Heart right ventricle (tissue), 16 donors: Measurements from ENCODE around the gene ST6GALNAC5. TPM values are rescaled to one million over a fixed set of nuclear protein-coding genes. Genes with fewer than 3 reads are reported as not detected.

Source experiments
- ATAC-seq, 8 donors: fragments of 200-7000 bp; cut with Tn5 transposase; one replicate each; pipeline ENCODE4 v1.9.1; 2020; ENCODE audit warnings: mild to moderate bottlenecking in 8 of 8, moderate library complexity in 8 of 8, moderate number of reproducible peaks in 1 of 8
- DNase-seq, 2 donors: peaks; one replicate each; pipeline ENCODE4 v3.0.0-alpha.2; 2020
- H3K27ac ChIP-seq, 10 donors: fragments of 200-600 bp; sonication (generic) in 2 of 10; one replicate each; pipeline versions ENCODE4 v1.5.0 to v1.8.0; 2020 to 2022; ENCODE audit warnings: mild to moderate bottlenecking in 3 of 10
- H3K27me3 ChIP-seq, 7 donors: fragments of 200-600 bp; one replicate each; pipeline ENCODE4 v1.8.0; 2021 to 2022; ENCODE audit warnings: mild to moderate bottlenecking in 2 of 7
- H3K36me3 ChIP-seq, 9 donors: fragments of 200-600 bp; sonication (generic) in 1 of 9; one replicate each; pipeline versions ENCODE4 v1.5.0 to v1.8.0; 2020 to 2022; ENCODE audit warnings: mild to moderate bottlenecking in 2 of 9
- H3K4me1 ChIP-seq, 9 donors: fragments of 200-600 bp; sonication (generic) in 1 of 9; one replicate each; pipeline versions ENCODE4 v1.5.0 to v1.8.0; 2020 to 2022; ENCODE audit warnings: mild to moderate bottlenecking in 4 of 9
- H3K4me3 ChIP-seq, 10 donors: fragments of 200-600 bp; sonication (generic) in 2 of 10; one replicate each; pipeline versions ENCODE4 v1.5.0 to v1.8.0; 2020 to 2022; ENCODE audit warnings: mild to moderate bottlenecking in 7 of 10, moderate library complexity in 2 of 10
- H3K9me3 ChIP-seq, 11 donors: fragments of 200-600 bp in 10 of 11; sonication (generic) in 2 of 11; one replicate each; pipeline versions ENCODE4 v1.5.0 to v1.8.0; 2013 to 2022; ENCODE audit warnings: mild to moderate bottlenecking in 2 of 11, control low read depth in 1 of 11, moderate library complexity in 1 of 11
- WGBS, 2 donors: extraction: QIAGEN DNeasy Blood & Tissue Kit; methylation state at CpG; one replicate each; pipeline ENCODE4 v1.1.7; 2013; ENCODE audit warnings: inconsistent platforms in 1 of 2; 5-methylcytosine and 5-hydroxymethylcytosine counted together
- intact Hi-C, 10 donors: fragments of 100-400 bp; cut with DNase I; formaldehyde crosslinking; loops; one replicate each; pipeline versions ENCODE4 v1.11.1 to v1.14.2; 2022
- polyA plus RNA-seq, 2 donors: library from polyadenylated mRNA; stranded (reverse); fragments of 200-250 nt; gene quantifications; one replicate each; pipeline ENCODE4 v1.2.3, GENCODE V29; 2013
- total RNA-seq, 10 donors: library from RNA; stranded (reverse); fragmentation: NEBNext Ultra II Directional in 3 of 10; extraction: Animal tissue kit (Norgen Biotek cat#: 25700) in 3 of 10; gene quantifications; one replicate each; pipeline versions ENCODE4 v1.2.1 to v1.2.4, GENCODE V29; 2021 to 2023
- TF ChIP-seq, protein P1 (sequence below), 9 donors: fragments of 200-600 bp; sonication (generic) in 2 of 9; IDR thresholded peaks; one replicate each; pipeline versions ENCODE4 v1.5.0 to v1.8.0; 2021 to 2022; ENCODE audit warnings: antibody characterized with exemption in 9 of 9, mild to moderate bottlenecking in 5 of 9, moderate library complexity in 1 of 9
- donor health status: Arrhythmogenic right ventricular cardiomyopathy.
- donor health status: ischemic (EF 13 %, LVEDD 7.1; RV severe dilation, severe dysfunction).
- donor health status: healthy with polysubstance abuse.
- donor health status: DM: no; HTN: yes; CAD: no.
- donor health status: DM: no; HTN: no; CAD: no.
- donor health status: ischemic (EF 25% LVEDD 6.9; RV normal size, moderate dysfunction).
- donor health status: ischemic (EF 25% LVEDD 5.7; RV mildly dilated, moderate dysfunction).
- donor health status: healthy.
- donor health status: DM: yes; HTN: yes; CAD: no.
- donor health status: Ischemic cardiomyopathy.
- donor health status: ischemic (EF 35%, LVEDD 5.7; RV mildly dilated, moderate dysfunction).
- donor health status: nonischemic (EF 11% LVEDD 7.7; RV severe dilation, severe dysfunction).
- donor health status: DM: yes; HTN: yes; CAD: no.
- donor health status: PGD.
- donor health status: ischemic (EF 29% LVEDD 5.4; RV normal size, mild dysfunction).
- donor health status: nonischemic (EF 23%, LVEDD 6.1; RV moderate dilation, normal function).

Gene ST6GALNAC5
- total and polyA plus RNA-seq, 12 donors: 0.17 to 1.3 (median 0.35) TPM; not detected in 2

DNA sequence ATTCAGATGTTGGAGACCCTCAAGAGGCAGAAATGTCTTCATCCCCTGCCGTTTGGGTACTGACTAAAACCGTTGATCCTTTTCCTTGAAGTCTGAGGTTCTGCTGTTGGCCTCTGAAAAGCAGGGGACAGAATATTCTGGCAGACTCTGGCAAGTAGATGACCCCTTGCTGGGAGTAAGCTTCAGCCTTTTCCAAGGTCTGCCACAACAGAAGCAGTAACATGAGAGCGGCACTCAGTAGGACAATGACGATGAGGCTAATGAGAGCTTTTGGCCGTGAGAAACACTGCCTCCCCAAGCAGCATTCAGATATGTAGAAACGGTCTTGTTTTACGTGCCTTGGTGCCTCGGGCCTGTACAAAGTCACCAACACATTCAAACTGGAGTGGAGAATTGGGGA is 143.7 kb downstream of the ST6GALNAC5 start:
- DNase-seq (no peak), ATAC-seq (no peak)
- WGBS, 2 donors: 63 to 72% methylated on average over 8 of the region's 8 CpGs
- TF ChIP-seq, protein P1, sequence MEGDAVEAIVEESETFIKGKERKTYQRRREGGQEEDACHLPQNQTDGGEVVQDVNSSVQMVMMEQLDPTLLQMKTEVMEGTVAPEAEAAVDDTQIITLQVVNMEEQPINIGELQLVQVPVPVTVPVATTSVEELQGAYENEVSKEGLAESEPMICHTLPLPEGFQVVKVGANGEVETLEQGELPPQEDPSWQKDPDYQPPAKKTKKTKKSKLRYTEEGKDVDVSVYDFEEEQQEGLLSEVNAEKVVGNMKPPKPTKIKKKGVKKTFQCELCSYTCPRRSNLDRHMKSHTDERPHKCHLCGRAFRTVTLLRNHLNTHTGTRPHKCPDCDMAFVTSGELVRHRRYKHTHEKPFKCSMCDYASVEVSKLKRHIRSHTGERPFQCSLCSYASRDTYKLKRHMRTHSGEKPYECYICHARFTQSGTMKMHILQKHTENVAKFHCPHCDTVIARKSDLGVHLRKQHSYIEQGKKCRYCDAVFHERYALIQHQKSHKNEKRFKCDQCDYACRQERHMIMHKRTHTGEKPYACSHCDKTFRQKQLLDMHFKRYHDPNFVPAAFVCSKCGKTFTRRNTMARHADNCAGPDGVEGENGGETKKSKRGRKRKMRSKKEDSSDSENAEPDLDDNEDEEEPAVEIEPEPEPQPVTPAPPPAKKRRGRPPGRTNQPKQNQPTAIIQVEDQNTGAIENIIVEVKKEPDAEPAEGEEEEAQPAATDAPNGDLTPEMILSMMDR (IDR thresholded peaks at IDR 0.05): no peak
- no peaks in the 10 kb centered on the region for H3K36me3 ChIP-seq
- no peak overlapping the region for H3K27ac ChIP-seq
- H3K9me3 ChIP-seq: no peaks in the 10 kb centered on the region
- no peaks in the 10 kb centered on the region for H3K4me1 ChIP-seq
- intact Hi-C loops: no loop called here
- no peak overlapping the region for H3K4me3 ChIP-seq
- peaks cover 0 to 9% (median 0%) of the 10 kb centered on the region in 7 donors for H3K27me3 ChIP-seq

DNA sequence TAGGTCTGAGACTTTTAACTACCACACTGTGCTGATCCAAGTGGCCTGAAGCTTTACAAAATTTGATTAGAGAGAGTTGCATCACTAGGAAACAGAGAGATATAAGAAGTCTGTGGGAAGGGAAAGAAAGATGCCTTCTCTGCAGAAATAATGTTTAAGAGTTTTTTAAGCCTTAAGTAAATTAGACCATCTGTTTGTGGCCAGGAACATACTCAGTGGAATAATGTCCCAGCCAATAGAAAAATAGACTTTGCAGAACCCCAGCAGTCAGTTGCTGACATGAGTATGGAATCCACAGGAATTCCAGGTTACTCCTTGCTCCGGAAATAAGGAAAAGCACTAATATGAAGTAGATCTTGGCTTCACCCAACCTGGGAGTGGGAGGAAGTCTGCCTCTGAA is 144.8 kb downstream of the ST6GALNAC5 start:
- DNase-seq (no peak), ATAC-seq (no peak)
- H3K4me1 ChIP-seq: no peaks in the 10 kb centered on the region
- H3K4me3 ChIP-seq: no peak overlapping the region
- 65 to 67% methylated on average over 1 of the region's 1 CpG for WGBS, 2 donors
- no peaks in the 10 kb centered on the region for H3K36me3 ChIP-seq
- H3K27ac ChIP-seq: no peak overlapping the region
- intact Hi-C loops: no loop called here
- TF ChIP-seq, protein P1 (IDR thresholded peaks at IDR 0.05): no peak
- peaks cover 0 to 9% (median 0%) of the 10 kb centered on the region in 7 donors for H3K27me3 ChIP-seq
- H3K9me3 ChIP-seq: no peaks in the 10 kb centered on the region

DNA sequence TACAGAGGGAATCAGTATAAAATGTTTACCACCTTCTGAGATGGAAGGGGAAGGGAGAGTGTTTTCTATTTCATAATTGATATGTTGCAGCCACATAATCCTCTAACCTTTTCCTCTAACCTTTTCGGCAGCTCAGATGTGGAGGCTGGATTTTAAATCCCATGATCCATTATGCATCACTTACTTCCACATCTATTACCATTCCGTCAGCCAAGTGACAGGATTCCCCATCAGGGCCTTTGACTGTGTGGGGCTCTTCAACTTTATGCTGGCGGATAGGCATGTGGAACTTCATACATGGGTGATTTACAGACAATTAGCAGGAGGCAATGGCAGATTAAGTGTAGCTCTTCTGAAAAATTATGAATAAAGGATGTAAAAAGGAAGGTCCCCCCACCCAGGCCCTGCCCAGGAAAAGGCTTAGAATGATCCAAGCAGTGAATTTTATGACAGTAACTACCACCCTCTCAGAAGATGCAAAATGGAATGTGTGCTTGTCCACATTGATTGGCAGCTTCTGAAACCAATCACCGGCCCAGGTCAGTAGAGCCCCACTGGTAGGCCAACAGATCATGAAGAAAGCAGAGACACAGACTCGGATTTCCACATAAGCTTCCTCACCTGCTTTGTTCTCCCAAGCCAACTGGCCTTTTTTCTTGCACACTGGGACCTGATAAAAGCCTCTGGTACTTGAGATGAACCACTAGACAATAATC is 147.0 kb downstream of the ST6GALNAC5 start:
- Histone ChIP-seq H3K4me3 (no peak overlapping the region), H3K27me3 (peaks cover 0 to 9% (median 0%) of the 10 kb centered on the region in 7 donors), H3K4me1 (no peaks in the 10 kb centered on the region), H3K9me3 (no peaks in the 10 kb centered on the region), H3K36me3 (no peaks in the 10 kb centered on the region), H3K27ac (no peak overlapping the region)
- 86 to 90% methylated on average over 5 of the region's 5 CpGs for WGBS, 2 donors
- ATAC-seq (no peak), DNase-seq (no peak)
- intact Hi-C loops: no loop called here
- TF ChIP-seq, protein P1 (IDR thresholded peaks at IDR 0.05): no peak

DNA sequence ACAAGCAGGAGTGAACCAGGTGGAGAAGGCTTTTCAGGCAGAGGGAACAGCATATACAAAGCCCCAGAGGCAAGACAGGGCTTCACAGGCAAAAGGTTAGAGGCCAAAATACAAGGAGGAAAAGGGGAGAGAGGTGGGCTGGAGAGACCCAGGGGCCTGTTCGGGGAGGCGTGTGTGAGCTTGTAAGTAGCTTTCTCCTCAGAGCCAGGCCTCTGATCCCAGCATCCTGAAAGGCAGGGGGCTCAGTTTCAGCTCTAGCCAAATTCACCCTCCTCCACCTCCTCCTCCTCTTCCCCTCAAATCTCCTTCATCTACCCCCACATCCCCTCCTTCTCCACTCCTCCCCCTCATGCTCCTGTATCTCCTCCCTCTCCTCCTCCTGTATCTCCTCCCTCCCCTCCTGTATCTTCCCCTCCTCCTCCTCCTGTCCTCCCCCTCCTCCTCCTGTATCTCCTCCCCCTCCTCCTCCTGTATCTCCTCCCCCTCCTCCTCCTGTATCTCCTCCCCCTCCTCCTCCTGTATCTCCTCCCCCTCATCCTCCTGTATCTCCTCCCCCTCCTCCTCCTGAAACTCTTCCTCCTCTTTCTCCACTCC is 148.6 kb downstream of the ST6GALNAC5 start:
- Histone ChIP-seq H3K27ac (no peak overlapping the region), H3K4me3 (no peak overlapping the region), H3K4me1 (no peaks in the 10 kb centered on the region), H3K36me3 (no peaks in the 10 kb centered on the region), H3K27me3 (peaks cover 0 to 9% (median 0%) of the 10 kb centered on the region in 7 donors), H3K9me3 (no peaks in the 10 kb centered on the region)
- intact Hi-C loops: loop anchor here in 1 of 10 donors (5.0 kb wide), 1 partner anchor 354 kb away; no protein-coding TSS in a partner anchor
- WGBS, 2 donors: 65 to 78% methylated on average over 2 of the region's 2 CpGs
- ATAC-seq (no peak), DNase-seq (no peak)
- TF ChIP-seq, protein P1 (IDR thresholded peaks at IDR 0.05): no peak
